GM19397 (cell line): ENCODE data around the gene KRT77.
"Not testable (repeated sequence)": the region's sequence is repeated elsewhere in the genome, so short reads cannot be mapped to it uniquely, and the experiment has no call there.

ENCODE experiments used
- ATAC-seq: cut with Tn5 transposase; IDR thresholded peaks from one replicate; pipeline ENCODE4 v1.9.1; 2021; ENCODE audit warnings: mild to moderate bottlenecking, moderate library complexity; ENCODE audit not compliant: unreplicated experiment

The KRT77 gene

GRCh38 chr12:52724384-52724783, 21.1 kb upstream of the KRT77 start:
- ATAC-seq: no peak

- ATAC-seq: no peak
Observed at GRCh38 chr12:52722680-52723079, 19.4 kb upstream of the KRT77 start.

- ATAC-seq: no peak
Observed at GRCh38 chr12:52721838-52722470, 18.6 kb upstream of the KRT77 start.

DNA sequence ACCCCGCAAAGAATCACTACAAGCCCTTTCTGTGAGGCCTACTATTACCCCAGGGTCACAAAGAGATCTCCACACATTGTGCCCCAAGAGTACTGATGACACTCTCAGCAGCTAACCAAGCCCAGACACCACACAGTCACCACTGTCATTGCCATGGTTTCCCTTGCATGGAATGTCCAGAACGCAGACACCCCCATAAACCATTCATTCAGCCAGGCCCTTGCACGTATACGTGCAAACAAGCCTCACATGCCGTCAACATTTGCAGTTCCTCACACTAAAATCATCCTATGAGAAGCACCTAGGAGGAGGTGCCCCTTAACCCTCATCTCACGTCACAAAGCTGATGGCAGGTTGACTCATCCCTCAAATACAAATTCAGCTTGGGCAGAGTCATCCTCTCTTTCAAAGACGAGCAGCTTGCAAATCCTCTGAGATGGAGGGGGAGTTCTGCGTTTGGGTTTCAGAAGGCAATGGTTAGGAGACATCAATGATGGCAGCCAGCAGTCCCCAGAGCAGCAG, 17.1 kb upstream of the KRT77 start:
- ATAC-seq: no peak

DNA sequence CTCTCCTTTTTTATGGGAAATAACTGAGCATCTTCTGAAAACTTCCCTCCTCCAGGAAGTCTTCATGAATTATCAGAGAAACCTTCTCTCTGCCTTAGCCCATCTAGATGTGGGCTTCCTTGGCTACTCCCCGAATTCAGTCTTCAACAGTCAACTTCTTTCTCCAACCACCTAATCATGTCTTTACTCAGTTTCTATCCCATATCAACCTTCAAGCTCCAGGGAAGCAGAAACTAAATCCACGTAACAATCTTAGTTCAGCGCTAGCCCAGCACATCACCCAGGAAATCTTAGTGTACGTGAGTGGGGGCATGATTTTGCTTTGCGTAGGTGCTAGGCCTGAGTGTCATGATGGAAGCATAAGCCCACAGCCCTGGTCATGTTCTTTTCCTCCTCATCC, 12.7 kb upstream of the KRT77 start:
- no peak for ATAC-seq

DNA sequence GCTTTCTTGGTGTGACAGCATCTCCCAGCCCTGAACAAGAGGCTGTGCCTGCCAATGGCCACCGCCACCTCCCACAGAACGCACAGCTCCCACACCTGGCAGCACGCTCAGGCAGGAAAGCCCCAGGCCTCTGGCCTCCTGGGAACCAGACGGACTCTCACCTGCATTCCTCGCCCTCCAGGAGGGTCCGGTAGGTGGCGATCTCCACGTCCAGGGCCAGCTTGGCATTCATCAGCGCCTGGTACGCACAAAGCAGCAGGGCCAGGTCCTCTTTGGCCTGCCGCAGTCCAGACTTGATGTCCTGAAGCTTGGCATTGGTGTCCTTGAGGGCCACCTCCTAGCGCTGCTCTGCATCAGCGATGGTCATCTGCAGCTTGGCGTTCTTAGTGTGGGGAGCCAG, 12.1 kb upstream of the KRT77 start:
- no peak for ATAC-seq

- ATAC-seq: no peak
Observed at GRCh38 chr12:52714887-52715281, 11.6 kb upstream of the KRT77 start.

DNA sequence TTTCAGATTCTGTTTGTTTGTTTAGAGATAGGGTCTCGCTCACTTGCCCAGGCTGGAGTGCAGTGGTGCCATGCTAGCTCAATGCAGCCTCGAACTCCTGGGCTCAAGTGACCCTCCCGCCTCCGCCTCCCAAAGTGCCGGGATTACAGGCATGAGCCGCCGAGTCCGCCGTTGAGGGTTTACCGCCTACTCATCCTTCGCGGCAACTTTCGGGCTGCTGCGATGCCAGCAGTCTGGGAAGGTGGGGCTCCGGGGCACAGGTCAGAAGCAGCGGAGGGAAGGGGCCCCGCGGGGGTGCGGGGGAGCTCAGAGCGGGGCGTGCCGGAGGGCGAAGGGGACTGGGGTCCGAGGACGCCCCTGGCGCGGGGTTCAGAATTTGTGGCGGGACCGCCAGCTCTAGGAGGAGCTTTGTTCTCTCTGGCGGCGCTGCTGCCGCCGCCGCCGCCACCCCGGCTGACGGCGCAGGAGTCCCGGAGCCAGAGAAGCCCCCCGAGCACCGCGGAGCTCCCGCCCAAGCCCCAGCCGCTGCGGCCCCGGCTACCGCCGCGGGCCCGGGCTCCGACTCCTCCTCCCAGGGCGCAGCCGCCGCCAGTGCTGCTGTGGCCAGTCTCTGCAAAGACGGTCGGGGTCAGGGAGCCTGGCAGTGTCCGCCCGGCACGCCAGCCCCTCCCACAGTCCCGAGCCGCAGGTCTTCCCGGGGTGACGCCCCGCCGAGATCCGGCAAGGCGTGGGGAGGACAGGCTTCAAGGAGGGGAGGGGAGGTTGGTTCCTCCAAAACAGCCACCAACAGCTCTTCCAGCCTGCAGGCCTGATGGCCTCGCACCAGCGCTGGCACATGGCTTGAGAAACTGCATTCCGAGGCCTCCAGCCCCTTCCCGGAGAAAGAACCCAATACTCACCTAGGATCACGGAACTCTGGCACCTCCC, 10.9 kb upstream of the KRT77 start:
- ATAC-seq: no peak

- not testable (repeated sequence) for ATAC-seq
Observed at GRCh38 chr12:52712122-52712521, 8.8 kb upstream of the KRT77 start.

- ATAC-seq: no peak
Observed at GRCh38 chr12:52710730-52711129, 7.4 kb upstream of the KRT77 start.

DNA sequence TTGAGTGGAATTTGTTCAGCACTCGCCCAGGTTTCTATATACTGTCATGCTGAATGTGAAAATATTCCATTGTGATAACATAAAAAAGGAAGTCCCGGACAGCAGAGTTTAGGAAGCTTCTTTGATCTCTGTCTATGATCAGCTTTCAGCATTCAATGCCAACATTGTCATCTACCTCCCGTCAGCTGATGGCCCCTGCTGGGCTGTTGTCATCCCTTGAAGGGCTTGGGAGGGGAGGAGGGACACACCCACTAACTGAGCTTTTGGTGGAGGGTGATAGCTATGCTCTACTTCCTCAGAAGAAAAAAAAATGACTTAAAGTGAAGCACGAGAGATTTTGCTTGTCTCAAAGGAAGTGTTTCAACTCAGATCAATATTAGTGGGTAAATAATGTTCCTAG, 4.7 kb upstream of the KRT77 start:
- ATAC-seq: no peak

GRCh38 chr12:52704464-52704863, 1.1 kb upstream of the KRT77 start:
- ATAC-seq: no peak

GRCh38 chr12:52703878-52704277, 554 bp upstream of the KRT77 start:
- ATAC-seq: no peak

GRCh38 chr12:52702338-52702737, 986 bp downstream of the KRT77 start:
- no peak for ATAC-seq

DNA sequence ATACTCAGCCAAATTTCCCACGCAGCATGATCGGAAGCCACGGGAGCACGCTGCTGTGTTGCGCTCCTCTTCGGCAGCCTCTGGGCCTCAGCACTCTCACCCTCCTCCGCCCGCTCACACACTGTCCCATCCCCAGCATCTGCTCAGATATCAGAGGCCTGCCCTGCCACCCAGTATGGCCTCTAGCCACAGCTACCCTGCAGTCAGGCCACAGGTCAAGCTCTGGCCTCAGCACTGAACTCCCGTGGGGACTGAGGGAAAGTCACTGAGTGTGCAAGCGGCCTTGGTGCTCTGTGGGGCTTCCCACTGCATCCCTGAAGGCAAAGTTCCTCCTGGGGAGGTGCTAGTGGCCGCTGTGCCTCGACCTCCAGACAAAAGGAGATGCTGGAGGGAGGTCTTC, 2.0 kb downstream of the KRT77 start:
- ATAC-seq: no peak

DNA sequence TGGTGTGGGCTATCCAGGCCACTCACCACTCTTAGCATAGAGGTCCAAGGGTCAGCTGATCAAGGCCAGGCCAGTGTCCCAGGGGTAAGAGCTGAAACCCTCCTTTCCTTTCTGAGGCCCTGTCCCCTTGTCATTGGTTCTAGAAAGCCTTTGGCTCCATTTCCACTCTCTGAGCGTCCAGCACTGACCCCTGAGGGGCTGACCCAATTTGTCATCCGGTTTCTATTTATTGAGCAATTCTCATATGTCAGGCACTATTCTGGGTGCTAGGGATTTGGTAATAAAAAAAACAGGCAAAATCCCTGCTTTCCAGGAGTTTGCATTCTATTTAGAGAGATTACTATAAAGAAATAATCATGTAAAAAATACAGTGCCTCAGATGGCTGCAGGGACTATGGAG, 3.4 kb downstream of the KRT77 start:
- no peak for ATAC-seq

DNA sequence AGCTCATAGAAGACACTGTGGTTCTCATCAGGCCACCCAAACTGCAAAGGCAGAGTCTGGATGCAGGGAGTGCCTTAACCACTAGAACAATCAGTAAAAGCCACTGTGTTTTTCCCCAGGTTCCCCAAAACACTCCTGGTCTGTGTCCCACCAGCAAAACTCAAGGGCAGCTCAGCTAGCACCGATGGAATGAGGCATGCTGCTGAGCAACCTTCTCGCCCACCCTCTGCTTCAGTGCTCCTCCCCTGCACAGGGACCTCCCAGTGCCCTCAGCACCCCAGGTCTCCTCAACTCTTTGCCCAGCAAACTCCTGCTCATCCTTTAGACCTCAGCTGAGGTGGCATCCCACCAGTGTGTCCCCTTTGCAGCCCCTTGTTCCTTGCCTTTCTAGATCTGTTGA, 4.0 kb downstream of the KRT77 start:
- ATAC-seq: no peak

- no peak for ATAC-seq
Observed at GRCh38 chr12:52698651-52699340, 4.5 kb downstream of the KRT77 start.

GRCh38 chr12:52697058-52697582, 6.2 kb downstream of the KRT77 start:
- no peak for ATAC-seq

GRCh38 chr12:52696588-52696987, 6.7 kb downstream of the KRT77 start:
- no peak for ATAC-seq

DNA sequence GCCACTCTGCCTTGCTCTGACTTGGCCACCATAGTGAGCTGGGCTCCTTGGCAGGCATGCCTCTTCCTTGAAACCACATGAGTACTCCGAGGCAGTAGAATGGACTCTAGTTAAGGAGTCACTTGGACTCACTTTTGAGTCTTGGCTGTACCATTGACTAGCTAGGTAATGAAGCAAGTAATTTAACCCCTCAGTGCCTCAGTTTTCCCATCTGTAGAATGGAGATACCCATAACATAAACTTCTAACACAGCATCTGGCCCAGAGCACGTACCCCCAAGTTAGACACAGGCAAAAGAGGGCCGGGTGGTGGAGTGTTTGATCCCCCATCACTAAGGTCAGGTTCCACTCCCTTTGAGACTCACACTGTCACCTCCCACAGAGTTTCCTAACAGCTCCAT, 8.3 kb downstream of the KRT77 start:
- ATAC-seq: no peak
